SW480 (cell line): ENCODE measurements around the gene GHSR.

ENCODE experiments used
- DNase-seq: peaks from one replicate; pipeline ENCODE4 v3.0.0-alpha.2; 2016; ENCODE audit warnings: low spot score

Gene GHSR

DNA sequence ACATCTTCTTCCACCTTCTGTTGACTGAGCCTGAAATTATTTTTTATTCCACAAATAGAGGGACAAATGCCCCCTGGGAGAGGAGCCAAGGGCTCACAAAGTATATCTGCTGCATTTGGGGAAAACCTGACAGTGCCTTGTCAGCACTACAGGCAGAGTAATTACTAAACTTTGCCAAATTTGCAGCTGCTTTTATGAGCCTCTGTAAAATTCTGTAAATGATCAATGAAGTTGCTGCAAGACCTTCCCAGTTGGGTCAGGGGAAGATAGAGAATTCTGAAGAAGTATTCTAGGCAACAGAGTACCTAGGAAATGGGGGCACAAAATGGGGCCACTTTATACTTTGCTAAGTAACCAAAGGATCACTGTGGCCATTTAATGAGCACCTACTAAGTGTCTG, 10.5 kb downstream of the GHSR start:
- no peak for DNase-seq

DNA sequence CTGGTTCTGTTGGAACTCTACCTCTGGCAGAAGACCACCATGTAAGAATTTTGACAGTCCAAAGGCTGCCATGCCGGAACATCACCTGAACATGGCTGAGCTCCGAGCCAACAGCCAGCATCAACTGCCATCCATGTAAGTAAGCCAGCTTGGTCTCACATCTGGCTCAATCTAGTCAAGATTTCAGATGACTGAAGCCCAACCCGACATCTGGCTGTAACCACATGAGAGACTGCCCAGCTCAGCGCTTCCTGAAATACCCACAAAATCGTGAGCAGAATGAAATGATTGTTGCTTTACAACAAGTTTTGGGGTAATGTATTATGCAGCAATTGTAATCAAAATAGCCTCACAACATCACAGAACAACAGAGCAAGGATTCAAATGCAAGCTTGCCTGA, 32.9 kb downstream of the GHSR start:
- peak; percentile 13 for DNase-seq

DNA sequence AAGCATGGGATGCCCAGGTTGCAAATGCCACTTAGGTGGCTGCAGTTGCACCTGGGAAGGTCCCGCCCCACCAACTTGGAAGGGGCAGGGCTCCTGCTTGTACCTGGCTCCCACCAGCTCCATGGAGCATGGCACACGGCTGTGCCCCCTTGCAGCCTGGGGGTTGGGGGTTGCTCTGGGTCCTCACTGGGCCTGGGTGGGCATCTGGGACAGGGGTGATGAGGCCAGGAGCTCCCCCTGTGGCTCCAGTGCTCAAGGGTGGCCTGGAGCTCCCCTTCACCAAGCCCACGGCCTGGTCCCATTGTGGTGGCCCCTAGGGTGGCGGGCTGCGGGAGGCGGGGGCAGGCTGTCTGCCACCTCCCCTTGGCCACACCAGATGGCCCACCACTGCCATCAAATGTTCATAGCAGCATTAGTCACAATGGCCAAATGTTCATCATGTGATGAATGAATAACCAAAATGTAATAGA, 36.7 kb downstream of the GHSR start:
- DNase-seq: no peak

DNA sequence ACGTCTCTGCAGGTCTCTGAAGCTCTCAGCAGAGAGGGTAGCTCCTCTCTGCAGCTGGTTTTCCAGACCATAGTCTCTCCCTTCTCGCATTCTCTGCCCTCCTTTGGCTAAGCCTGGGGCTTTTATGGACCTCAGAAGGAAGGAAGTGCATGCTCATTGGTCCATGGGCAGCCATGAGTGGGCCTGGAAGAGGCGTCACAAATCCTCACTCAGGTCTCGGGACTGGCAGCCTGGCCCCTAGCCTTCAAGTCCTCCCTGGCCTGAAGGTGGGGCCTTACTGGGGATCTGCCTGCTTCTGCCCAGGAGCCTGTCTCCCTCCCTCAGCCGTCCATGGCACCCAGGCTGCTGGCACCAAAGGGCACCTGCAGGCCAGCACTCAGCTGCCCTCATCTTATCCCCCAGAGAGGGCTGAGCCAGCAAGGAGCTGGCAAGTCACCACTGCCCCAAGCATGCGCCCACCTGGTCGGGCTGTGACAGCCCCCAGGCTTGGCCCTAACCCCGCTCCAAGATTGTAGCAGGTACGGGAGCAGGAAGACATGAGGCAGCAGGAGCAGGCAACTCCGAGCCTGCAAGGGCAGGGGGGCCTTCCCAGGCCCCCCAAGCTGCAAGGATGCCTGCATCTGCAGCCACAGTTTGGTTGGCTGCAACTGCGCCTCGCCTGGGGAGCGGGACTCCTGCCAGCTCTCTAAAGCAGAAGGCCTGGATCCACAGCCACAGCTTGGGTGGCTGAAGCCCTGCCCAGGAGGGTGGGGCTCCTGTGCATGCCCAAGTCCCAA, 37.4 kb downstream of the GHSR start:
- no peak for DNase-seq

DNA sequence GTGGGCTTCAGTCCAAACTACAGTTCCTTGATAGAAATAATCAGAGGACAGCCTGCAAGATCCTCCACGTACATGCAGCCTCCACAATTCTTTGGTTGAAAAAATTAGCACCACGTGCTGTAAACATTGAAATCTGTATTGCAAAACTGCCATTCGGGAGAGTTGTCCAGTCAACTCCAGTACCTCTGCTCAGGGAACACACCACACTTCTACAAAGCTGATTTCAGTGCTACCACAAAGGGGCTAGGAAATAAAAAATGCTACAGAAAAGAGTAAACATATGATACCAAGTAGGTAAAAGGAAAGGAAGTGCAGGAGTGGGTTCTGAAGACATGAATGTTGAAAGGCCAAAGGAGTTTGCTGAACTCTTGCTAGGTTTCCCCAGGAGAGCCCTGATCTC, 40.4 kb downstream of the GHSR start:
- DNase-seq: no peak

DNA sequence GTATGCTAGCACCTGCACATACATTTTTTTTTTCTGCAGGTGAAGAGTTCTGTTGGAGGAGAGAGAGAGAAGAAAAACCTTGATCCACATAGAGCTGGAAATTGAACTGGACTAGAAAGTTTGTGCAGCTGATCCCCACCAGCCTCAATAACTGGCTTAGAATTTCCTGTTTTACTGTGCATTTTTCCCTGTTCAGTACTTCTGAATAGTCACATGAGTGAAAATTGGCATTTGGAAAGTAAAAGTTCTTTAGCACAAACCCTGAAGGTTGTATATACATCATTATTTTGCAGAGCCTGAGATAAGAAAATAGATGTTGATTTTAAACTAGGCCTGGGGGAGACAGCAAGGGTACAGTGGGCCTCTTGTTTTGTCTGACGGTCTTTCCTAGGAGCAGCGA, 42.3 kb downstream of the GHSR start:
- DNase-seq: no peak

DNA sequence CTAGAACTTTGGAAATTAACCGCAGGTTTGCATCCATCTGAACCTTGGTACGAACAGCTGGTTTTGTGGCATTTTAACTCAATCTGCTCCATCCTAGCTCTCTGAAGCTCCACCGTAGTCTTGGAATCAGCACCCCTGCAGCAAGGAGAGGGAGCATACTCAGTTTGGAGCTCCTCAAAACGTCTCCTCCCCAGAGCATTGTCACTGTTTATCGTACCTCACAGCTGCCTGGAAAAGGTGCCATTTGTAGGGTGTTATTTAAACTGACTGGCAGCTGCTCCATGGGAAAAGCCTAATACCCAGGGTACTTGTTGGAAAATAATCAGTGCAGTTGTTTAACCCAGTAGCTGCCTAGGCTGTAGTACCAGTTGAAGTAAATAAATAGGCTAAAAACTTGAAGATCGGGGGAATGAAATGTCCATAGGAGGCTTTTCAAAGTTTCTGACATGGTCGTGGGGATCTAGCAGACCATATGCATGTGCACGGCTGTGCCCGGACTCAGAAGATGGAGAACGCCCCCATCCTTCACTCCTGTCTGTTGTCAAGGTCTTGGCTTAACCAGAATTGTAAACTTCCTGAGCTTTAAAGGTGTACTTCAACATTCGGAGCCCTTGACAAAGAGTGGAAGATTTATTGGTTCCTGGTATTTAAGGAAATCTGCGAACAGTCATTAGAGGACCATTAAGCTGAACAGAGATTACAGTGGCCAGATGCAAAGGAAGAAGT, 43.9 kb downstream of the GHSR start:
- DNase-seq: no peak

DNA sequence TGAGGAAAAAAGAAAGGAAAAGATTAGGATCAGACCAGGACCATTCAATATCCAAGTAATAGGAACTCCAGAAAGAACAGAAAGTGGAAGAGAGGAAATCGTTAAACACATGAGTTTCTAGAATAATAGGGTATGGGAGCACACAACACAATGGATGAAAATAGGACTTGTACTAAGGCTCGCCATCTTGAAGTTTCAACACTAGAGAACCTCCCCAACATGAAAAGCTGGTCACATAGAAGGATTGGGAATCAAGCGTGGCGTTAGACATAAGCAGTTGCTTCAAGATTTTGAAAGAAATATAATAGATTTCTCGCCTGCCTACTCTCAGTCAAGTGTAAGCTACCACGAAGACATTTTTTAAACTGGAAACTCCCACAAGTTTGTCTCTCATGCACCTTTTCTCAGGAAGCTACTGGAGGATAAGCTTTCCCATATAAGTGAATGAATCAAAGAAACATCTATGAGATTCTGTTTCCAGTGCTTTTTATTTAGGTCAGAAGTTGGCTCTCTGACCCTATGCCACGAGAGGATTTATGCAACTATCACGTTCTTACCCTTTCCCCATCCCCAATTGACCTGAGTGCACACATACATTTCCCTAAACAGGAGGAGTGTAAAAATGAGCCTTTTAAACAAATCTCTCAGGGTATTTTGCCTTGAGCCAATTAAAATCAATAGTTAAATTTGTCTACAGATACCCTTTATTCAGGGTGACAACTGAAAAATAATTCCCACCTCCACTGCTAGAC, 45.2 kb downstream of the GHSR start:
- DNase-seq: no peak

DNA sequence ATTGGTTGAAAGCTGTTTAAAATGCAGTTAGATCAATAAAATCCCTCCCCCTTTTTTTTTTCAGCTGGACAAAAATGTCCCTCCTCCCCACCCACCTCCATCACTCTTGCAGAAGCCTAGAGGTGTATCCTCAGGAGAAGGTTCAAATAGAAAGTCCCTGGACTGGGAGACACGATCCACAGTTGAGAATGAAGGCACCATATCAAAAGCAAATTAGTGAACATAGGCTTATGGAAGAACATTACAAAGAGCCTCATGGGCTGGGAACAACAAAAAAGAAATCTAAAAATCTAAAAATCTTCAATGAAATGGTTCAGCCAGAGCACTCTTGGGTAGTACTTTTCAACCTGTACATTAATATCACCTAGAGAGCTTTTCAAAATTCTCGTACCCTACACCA, 46.2 kb downstream of the GHSR start:
- no peak for DNase-seq

DNA sequence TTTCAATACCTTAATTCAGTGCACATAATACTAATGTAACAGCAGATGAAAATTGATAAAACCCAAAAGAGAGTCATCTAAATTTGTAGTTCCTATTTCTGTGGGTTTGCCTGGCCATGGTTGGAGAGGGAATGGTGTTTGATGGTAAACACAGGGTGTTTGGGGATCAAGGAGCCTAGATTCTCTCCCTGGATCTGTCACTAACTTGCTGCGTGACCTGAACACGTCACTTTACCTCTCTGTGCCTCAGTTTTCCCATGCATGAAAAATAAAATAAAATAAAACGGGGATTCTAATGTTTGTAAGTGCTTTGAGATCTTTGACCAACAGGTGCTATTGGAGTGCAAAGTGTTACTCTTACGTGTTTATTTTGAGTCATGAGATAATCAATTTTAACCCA, 49.8 kb downstream of the GHSR start:
- no peak for DNase-seq

DNA sequence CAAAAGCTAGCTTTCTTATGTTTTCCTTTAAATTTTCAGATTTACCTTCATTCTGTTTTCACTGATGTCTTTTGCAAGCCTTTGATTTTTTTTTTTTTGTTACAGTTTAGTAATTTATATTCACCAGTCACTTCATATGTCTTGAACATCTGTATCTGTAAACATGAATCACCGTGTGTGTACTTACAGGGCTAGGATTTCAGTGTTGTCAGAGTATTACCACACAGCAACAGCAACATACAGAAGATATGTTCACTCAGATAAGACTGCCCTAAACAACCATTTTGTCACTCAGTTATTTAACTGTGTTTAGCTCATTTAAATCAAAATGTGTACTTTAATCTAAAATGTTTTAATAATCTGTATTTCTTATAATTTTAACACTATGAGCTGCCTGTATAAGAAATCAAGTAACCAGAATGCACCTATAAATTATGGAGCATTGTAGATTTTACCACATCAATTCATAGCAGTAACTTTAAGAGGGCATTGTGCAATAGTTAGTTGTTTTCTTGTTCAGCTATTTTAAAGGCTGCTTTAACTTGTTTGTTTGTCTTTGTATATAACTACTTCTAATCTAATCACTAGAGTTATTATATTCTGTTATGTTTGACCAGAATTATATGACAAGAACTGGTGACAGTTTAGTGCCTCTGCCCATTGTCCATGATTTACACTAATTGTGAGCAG, 50.4 kb downstream of the GHSR start:
- DNase-seq: no peak

DNA sequence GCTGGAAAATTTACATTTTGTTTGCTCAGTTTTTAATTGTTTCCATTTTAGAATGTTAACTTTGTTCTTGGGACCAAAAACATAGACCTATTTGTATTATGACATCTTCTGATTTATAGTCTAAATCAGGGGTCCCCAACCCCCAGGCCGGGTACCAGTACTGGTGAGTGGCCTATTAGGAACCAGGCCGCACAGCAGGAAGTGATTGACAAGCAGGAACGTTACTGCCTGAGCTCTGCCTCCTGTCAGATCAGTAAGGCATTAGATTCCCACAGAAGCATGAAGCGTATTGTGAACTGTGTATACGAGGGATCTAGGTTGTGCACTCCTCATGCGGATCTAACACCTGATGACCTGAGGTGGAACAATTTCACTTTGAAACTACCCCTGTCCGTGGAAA, 51.9 kb downstream of the GHSR start:
- DNase-seq: no peak

DNA sequence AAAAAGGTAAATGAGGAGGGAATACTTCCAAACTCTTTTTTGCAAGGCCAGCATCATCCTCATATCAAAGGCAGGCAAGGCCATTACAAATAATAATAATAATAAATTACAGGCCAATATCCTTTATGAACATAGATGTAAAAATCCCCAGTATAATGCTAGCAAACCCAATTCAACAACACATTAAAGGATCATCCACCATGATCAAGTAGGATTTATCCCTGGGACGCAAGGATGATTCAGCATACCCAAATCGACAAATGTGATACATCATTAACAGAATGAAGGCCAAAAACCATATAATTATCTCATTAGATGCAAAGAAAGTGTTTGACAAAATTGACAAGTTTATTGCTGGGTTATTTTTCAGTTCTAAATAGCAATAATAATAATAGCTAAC, 53.6 kb downstream of the GHSR start:
- no peak for DNase-seq
